ENCODE measurements around the gene ABL2. TPM values are rescaled to one million over a fixed set of nuclear protein-coding genes. Genes with fewer than 3 reads are reported as not detected.
A peak's percentile ranks its signal among the peaks of the same experiment; 100 is the strongest.
"Not testable (repeated sequence)": the region's sequence is repeated elsewhere in the genome, so short reads cannot be mapped to it uniquely, and the experiment has no call there.

Gene ABL2
- 7.4 TPM for total RNA-seq
- long read RNA-seq, partial matches to known transcripts: 1 of 7 reads
- long read RNA-seq, other reads (novel, unspliced or antisense): 4 of 7 reads

- ATAC-seq (ENCODE audit: poor library complexity): peak; percentile 95
- peak; percentile 64 for DNase-seq
- intact Hi-C loops (cut with DNase I): no loop called here
Observed at GRCh38 chr1:179229214-179230140, at the start of gene ABL2. TSS of gene ABL2 (minus strand) at chr1:179229677. CDS start at chr1:179229397, 280 bp downstream.

DNA sequence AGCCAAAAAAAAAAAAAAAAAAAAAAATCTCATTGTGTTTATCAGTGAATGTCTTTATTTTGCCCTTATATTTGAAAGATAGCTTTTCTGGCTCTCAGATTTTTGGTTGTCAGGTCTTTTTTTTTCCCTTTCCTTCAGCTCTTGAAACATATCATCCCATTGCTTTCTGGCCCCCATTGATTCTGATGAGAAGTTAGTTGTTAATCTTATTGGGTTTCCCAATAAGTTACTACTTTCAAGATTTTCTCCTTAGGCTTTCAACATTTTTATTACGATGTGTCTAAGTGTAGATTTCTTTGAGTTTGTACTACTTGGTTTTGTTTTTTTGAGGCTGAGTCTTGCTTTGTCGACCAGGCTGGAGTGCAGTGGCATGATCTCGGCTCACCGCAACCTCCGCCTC, 49.4 kb upstream of the ABL2 start:
- DNase-seq: no peak
- ATAC-seq (ENCODE audit: poor library complexity): no peak
- intact Hi-C loops (cut with DNase I): no loop called here

DNA sequence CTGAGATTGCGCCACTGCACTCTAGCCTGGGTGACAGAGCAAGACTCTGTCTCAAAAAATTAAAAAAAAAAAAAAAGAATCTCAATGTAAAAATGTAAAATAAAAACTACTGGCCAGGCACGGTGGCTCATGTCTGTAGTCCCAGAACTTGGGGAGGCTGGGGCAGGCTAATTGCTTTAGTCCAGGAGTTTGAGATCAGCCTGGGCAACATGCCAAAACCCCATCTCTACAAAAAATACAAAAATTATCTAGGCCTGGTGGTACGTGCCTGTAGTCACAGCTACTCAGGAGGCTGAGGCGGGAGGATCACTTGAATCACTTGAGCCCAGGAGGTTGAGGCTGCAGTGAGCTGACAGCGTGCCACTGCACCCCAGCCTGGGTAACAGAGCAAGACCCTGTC, 44.9 kb upstream of the ABL2 start:
- ATAC-seq (ENCODE audit: poor library complexity); intact Hi-C loops (cut with DNase I); DNase-seq: not testable (repeated sequence)

DNA sequence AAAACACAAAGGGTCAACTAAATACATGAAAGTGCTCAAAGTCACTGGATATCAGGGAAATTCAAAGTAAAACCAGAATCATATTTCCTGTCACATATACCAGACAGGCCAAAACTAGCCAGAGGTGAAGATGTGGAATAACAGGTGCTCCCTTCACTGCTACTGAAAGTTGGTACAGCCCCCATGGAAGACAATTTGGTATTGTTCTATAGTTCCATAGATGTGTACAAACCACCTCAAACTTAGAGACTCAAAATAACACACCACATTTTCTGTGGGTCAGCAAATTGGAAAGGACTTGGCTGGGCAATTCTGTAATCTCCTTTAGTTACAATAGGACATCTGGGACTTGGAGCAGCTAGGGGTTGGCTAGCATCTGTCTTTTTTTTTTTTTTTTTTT, 39.6 kb upstream of the ABL2 start:
- ATAC-seq (ENCODE audit: poor library complexity) (no peak), DNase-seq (no peak)
- intact Hi-C loops (cut with DNase I): no loop called here

- DNase-seq (no peak), ATAC-seq (ENCODE audit: poor library complexity) (no peak)
- intact Hi-C loops (cut with DNase I): no loop called here
Observed at GRCh38 chr1:179264507-179264906, 35.0 kb upstream of the ABL2 start.

GRCh38 chr1:179263121-179263520, 33.6 kb upstream of the ABL2 start:
- intact Hi-C loops (cut with DNase I): no loop called here
- ATAC-seq (ENCODE audit: poor library complexity) (no peak), DNase-seq (no peak)

GRCh38 chr1:179262183-179262582, 32.7 kb upstream of the ABL2 start:
- no peak for DNase-seq
- intact Hi-C loops (cut with DNase I): no loop called here
- ATAC-seq (ENCODE audit: poor library complexity): no peak

DNA sequence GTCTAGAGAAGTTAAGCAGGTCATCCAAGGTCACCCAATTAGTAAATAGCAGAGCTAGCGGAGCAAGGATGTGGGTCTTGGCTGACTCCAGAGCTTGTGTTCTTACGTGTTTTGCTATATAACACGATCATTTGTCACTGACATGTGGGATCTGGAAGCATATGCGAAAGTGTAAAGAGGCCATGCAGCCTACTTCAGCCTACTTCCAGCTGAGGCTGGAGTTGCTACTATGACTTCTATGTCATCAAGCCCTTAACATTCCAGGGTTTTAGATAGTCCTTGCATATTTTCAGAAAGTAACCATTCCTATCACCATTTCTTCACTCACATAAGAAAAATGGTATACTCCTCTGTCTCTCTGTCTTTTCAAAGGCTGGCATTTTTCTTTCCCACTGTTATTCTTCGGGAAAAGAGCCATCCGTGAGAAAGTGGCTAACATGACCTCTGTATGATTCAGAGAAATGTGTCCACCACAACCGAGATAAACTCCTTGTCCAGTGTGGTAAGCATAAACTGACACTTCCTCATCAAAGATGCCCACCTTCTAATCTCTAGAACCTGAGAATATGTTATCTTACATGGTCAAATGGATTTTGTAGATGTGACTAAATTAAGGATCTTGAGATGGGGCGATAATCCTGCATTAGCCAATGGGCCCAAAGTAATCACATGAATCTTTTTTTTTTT, 24.0 kb upstream of the ABL2 start:
- intact Hi-C loops (cut with DNase I): loop anchor here (5.0 kb wide), 1 partner anchor 114 kb away; the partner anchor contains the start of gene AXDND1
- ATAC-seq (ENCODE audit: poor library complexity): no peak
- no peak for DNase-seq

DNA sequence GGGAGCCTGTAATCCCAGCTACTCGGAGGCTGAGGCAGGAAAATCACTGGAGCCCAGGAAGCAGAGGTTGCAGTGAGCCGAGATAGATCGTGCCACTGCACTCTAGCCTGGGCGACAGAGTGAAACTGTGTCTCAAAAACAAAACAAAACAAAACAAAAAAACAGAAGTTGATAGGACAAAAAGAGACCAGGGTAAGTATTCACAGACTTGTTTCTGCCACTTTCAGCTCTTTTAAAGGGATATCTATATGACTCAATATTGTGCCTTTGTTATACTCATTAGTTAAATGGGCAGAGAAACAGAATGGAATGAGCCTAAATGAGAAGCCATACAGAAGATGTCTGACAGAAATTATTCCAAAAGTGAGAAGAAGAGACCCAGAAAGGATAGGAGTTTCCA, 23.1 kb upstream of the ABL2 start:
- no peak for ATAC-seq (ENCODE audit: poor library complexity)
- intact Hi-C loops (cut with DNase I): loop anchor here (5.0 kb wide), 1 partner anchor 115 kb away; the partner anchor contains the start of gene AXDND1
- DNase-seq: no peak

GRCh38 chr1:179251675-179252074, 22.2 kb upstream of the ABL2 start:
- DNase-seq: no peak
- intact Hi-C loops (cut with DNase I): loop anchor here (5.0 kb wide), 1 partner anchor 116 kb away; the partner anchor contains the start of gene AXDND1
- ATAC-seq (ENCODE audit: poor library complexity): peak; percentile 72

- intact Hi-C loops (cut with DNase I): no loop called here
- ATAC-seq (ENCODE audit: poor library complexity) (no peak), DNase-seq (no peak)
Observed at GRCh38 chr1:179247923-179248322, 18.4 kb upstream of the ABL2 start.

GRCh38 chr1:179245426-179245825, 15.9 kb upstream of the ABL2 start:
- intact Hi-C loops (cut with DNase I): not testable (repeated sequence)

GRCh38 chr1:179241530-179242097, 12.1 kb upstream of the ABL2 start:
- no peak for DNase-seq
- intact Hi-C loops (cut with DNase I): no loop called here

More at GRCh38 chr1:179245426-179245825, 15.9 kb upstream of the ABL2 start:
- not testable (repeated sequence) for ATAC-seq (ENCODE audit: poor library complexity); DNase-seq

DNA sequence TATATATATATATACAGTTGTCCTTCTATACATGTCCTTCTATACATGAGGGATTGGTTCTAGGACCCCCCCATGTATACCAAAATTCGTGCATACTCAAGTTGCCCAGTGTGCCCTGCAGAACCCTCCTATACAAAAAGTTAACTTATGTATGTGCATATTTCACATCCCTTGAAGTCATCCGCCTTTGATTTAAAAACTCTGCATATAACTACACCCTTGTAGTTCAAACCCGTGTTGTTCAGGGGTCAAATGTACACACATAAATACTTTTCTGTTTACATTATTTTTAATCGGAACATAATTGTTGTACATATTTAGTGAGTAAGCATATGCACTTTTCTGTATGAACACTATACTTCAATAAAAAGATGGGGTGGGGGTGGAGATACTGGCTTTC, 7.7 kb upstream of the ABL2 start:
- DNase-seq (no peak), ATAC-seq (ENCODE audit: poor library complexity) (no peak)
- intact Hi-C loops (cut with DNase I): no loop called here

More at GRCh38 chr1:179241530-179242097, 12.1 kb upstream of the ABL2 start:
- ATAC-seq (ENCODE audit: poor library complexity): no peak

DNA sequence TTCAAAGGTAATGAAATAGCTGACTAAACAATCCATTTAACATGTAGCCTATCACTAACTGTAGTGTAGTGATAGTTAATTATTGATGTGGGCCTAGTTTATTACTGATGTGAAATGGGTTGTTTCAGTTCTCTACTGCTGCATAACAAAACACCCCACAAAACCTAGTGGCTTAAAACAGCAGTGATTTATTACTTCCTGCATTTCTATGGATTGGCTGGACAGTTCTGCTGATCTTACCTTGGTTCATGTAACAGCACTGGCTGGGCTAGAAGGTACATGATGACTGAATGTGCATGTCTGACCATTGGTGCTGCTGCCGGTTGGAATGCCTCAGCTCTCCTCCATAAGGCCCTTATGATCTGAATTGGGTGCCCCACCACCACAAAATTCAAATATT, 5.4 kb upstream of the ABL2 start:
- DNase-seq (no peak), ATAC-seq (ENCODE audit: poor library complexity) (no peak)
- intact Hi-C loops (cut with DNase I): no loop called here

DNA sequence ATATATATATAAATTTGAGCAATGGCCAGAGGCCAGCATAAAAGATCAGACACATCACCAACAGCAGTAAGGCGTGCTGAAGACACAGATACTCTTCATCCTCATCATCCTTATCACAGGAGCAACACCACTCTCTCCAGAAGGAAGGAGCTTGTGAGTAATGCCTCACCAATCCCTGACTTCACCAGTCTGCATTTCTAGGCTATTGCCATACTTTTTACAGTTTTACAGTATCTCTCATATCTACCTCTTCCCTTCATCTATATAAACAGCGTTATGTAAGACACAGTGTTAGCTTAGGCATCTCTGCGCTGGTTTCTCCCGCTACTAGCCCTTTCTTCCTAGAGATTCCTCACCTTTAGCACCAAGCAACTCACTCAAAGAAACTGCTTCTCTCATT, 2.4 kb upstream of the ABL2 start:
- DNase-seq: no peak
- intact Hi-C loops (cut with DNase I): no loop called here
- ATAC-seq (ENCODE audit: poor library complexity): no peak

GRCh38 chr1:179230721-179231120, 1.2 kb upstream of the ABL2 start:
- DNase-seq: no peak
- no peak for ATAC-seq (ENCODE audit: poor library complexity)
- intact Hi-C loops (cut with DNase I): no loop called here

GRCh38 chr1:179230251-179230650, 774 bp upstream of the ABL2 start:
- intact Hi-C loops (cut with DNase I): no loop called here
- ATAC-seq (ENCODE audit: poor library complexity) (no peak), DNase-seq (no peak)

- intact Hi-C loops (cut with DNase I): no loop called here
- DNase-seq (peak; percentile 63), ATAC-seq (ENCODE audit: poor library complexity) (peak; percentile 73)
Observed at GRCh38 chr1:179228783-179229213, 679 bp downstream of the ABL2 start.

All from Right ventricle myocardium superior (tissue), 1 donor.